Femur (tissue), 1 donor: Measurements from ENCODE around the gene ABCA1.
"Not testable (repeated sequence)": the region's sequence is repeated elsewhere in the genome, so short reads cannot be mapped to it uniquely, and the experiment has no call there.

Source experiments
- DNase-seq: peaks from one replicate; pipeline ENCODE4 v3.0.0-alpha.2; 2017

Gene ABCA1

GRCh38 chr9:104944356-104944755, 16.4 kb upstream of the ABCA1 start:
- no peak for DNase-seq

GRCh38 chr9:104941597-104941996, 13.6 kb upstream of the ABCA1 start:
- no peak for DNase-seq

- no peak for DNase-seq
These were observed 8.3 kb upstream of the ABCA1 start for GRCh38 chr9:104936291-104936690.

GRCh38 chr9:104935501-104935810, 7.5 kb upstream of the ABCA1 start:
- not testable (repeated sequence) for DNase-seq

- DNase-seq, result no peak
These were observed 6.9 kb upstream of the ABCA1 start for GRCh38 chr9:104934691-104935500.

- not testable (repeated sequence) for DNase-seq
These were observed 5.1 kb upstream of the ABCA1 start for GRCh38 chr9:104933091-104933490.

- DNase-seq, result no peak
These were observed 3.3 kb upstream of the ABCA1 start for GRCh38 chr9:104931256-104931655.

- peak; percentile 48 for DNase-seq
These were observed 591 bp downstream of the ABCA1 start for GRCh38 chr9:104927216-104927911.

- no peak for DNase-seq
These were observed 4.2 kb downstream of the ABCA1 start for GRCh38 chr9:104923740-104924139.

- no peak for DNase-seq
These were observed 4.7 kb downstream of the ABCA1 start for GRCh38 chr9:104923289-104923688.

GRCh38 chr9:104922748-104923147, 5.2 kb downstream of the ABCA1 start:
- not testable (repeated sequence) for DNase-seq

- DNase-seq, result no peak
These were observed 6.8 kb downstream of the ABCA1 start for GRCh38 chr9:104921067-104921741.

- DNase-seq, result no peak
These were observed 12.2 kb downstream of the ABCA1 start for GRCh38 chr9:104915753-104916152.

- no peak for DNase-seq
These were observed 12.9 kb downstream of the ABCA1 start for GRCh38 chr9:104915049-104915448.

- no peak for DNase-seq
These were observed 13.5 kb downstream of the ABCA1 start for GRCh38 chr9:104914466-104914865.

GRCh38 chr9:104912606-104913005, 15.3 kb downstream of the ABCA1 start:
- DNase-seq, result no peak

GRCh38 chr9:104911032-104911607, 16.8 kb downstream of the ABCA1 start:
- DNase-seq, result no peak

- DNase-seq, result no peak
These were observed 20.5 kb downstream of the ABCA1 start for GRCh38 chr9:104907278-104907951.

GRCh38 chr9:104906441-104907277, 21.3 kb downstream of the ABCA1 start:
- DNase-seq, result no peak

- no peak for DNase-seq
These were observed 22.0 kb downstream of the ABCA1 start for GRCh38 chr9:104905931-104906330.

- DNase-seq, result no peak
These were observed 22.6 kb downstream of the ABCA1 start for GRCh38 chr9:104905153-104905901.
